H1 (cell line): ENCODE data around the gene CRYBB1. TPM values are rescaled to one million over a fixed set of nuclear protein-coding genes. Genes with fewer than 3 reads are reported as not detected.

Experiments used
- ATF2 ChIP-seq: IDR thresholded peaks from 2 replicates; pipeline ENCODE4 v1.6.1; 2012; ENCODE audit warnings: low read length, inconsistent platforms
- BCL11A ChIP-seq, 2 experiments: IDR thresholded peaks; one replicate each; pipeline ENCODE4 v1.6.1; 2011; ENCODE audit warnings: low read depth in 2 of 2, low read length in 2 of 2, mild to moderate bottlenecking in 2 of 2
- HDAC6 ChIP-seq: IDR thresholded peaks from one replicate; pipeline ENCODE4 v1.7.1; 2012; ENCODE audit warnings: low read depth, mild to moderate bottlenecking, inconsistent platforms, low read length, moderate library complexity
- POLR2A ChIP-seq, 2 experiments: IDR thresholded peaks; 1 replicate in 1 of 2; 2 replicates in 1 of 2; pipeline ENCODE4 v1.6.1; 2011; ENCODE audit warnings: low read depth in 2 of 2, low read length in 2 of 2, mild to moderate bottlenecking in 2 of 2; ENCODE audit errors: control extremely low read depth in 1 of 2
- RAD21 ChIP-seq, 2 experiments: IDR thresholded peaks in 1 of 2; conservative IDR thresholded peaks in 1 of 2; 2 replicates each; pipeline ENCODE4 v1.6.1; 2011; ENCODE audit warnings: low read depth in 2 of 2, low read length in 2 of 2, improper control_type of control experiment in 1 of 2, inconsistent platforms in 1 of 2, mild to moderate bottlenecking in 1 of 2, moderate library complexity in 1 of 2
- SIN3A ChIP-seq, 2 experiments: IDR thresholded peaks in 1 of 2; conservative IDR thresholded peaks in 1 of 2; 2 replicates each; pipeline ENCODE4 v1.6.1; 2011 to 2012; ENCODE audit warnings: low read length in 2 of 2, improper control_type of control experiment in 1 of 2, low read depth in 1 of 2, mild to moderate bottlenecking in 1 of 2
- SIRT6 ChIP-seq: IDR thresholded peaks from one replicate; pipeline ENCODE4 v1.7.1; 2012; ENCODE audit warnings: low read length, inconsistent platforms
- SP1 ChIP-seq: IDR thresholded peaks from 2 replicates; pipeline ENCODE4 v1.6.1; 2011; ENCODE audit warnings: low read depth, low read length
- TAF1 ChIP-seq: IDR thresholded peaks from 2 replicates; pipeline ENCODE4 v1.6.1; 2011; ENCODE audit warnings: mild to moderate bottlenecking, low read depth, low read length
- TEAD4 ChIP-seq: IDR thresholded peaks from 2 replicates; pipeline ENCODE4 v1.6.1; 2012; ENCODE audit warnings: low read depth, low read length, inconsistent platforms, mixed read lengths
- polyA plus RNA-seq, 7 experiments: library from polyadenylated mRNA; depleted of rRNA in 3 of 7; stranded (reverse) in 5 of 7; unstranded in 2 of 7; fragments of >200 nt in 5 of 7; fragments of 200-250 nt in 2 of 7; gene quantifications; 1 replicate in 5 of 7; 2 replicates in 1 of 7; 4 replicates in 1 of 7; pipeline versions ENCODE4 v1.2.1 to v1.2.3, GENCODE V29; 2011 to 2013; ENCODE audit warnings: missing spikeins in 2 of 7, mixed read lengths in 2 of 7
- total RNA-seq: library from RNA; stranded (reverse); fragmentation: NEBNext Ultra II Directional; extraction: Animal tissue kit (Norgen Biotek cat#: 25700); gene quantifications from 2 replicates; pipeline ENCODE4 v1.2.1, GENCODE V29; 2021

The CRYBB1 gene
- total and polyA plus RNA-seq, 2 of the 8 experiments (the other 6 are each of a cell fraction or from before 2014, with no cell fraction given), result 1.7 to 6.0 TPM

DNA sequence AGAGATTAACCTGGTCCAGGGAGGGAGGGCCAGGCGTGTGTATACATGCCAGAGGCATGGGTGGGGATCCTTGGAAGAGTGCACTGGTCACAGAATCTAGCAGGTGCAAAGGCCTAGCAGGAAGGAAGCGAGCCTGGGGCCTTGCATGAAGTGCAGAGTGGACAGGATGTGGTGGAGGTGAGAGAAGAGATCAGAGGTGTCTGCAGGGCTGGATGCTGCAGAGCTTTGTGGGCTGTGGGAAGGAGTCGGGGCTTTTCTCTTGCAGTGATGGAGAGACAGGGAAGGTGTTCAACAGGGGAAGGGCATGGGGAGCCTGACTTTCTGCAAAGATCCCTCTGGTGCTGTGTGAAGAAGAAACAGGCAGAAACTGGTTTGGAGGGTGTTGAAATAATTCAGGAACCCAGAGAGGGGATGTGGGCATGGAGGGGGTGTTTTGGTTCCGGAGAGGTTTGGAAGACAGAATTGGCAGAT, 25.4 kb downstream of the CRYBB1 start (continued):
- TF ChIP-seq SP1 (no peak), TAF1 (no peak), SIRT6 (no peak), POLR2A (IDR thresholded peaks at IDR 0.05; ENCODE audit: control extremely low read depth in 1 of 2, low read depth in 2 of 2, low read length in 2 of 2) (no peak), HDAC6 (no peak), TEAD4 (no peak), SIN3A (conservative IDR thresholded peaks at IDR 0.05 in 1 of 2, IDR thresholded peaks at IDR 0.05 in 1 of 2; ENCODE audit: low read depth in 1 of 2, low read length in 2 of 2) (no peak), RAD21 (IDR thresholded peaks at IDR 0.05 in 1 of 2, conservative IDR thresholded peaks at IDR 0.05 in 1 of 2; ENCODE audit: low read depth in 2 of 2, low read length in 2 of 2) (no peak), BCL11A (IDR thresholded peaks at IDR 0.05; ENCODE audit: low read depth in 2 of 2, low read length in 2 of 2) (no peak), ATF2 (no peak)
